Measurements from ENCODE around the gene DCST2.

The DCST2 gene

GRCh38 chr1:155012026-155012546, 21.5 kb downstream of the DCST2 start:
- no peak overlapping the region for H3K4me3 ChIP-seq (ENCODE audit: low read depth, low read length)
- DNase-seq = peak; percentile 86
- no peaks in the 10 kb centered on the region for H3K9me3 ChIP-seq
- H3K36me3 ChIP-seq = peaks cover 17% of the 10 kb centered on the region
- no peak for TF ChIP-seq CTCF (IDR thresholded peaks at IDR 0.05; ENCODE audit: low read depth, low read length)
- H3K4me1 ChIP-seq = peaks cover 29% of the 10 kb centered on the region
- H3K27me3 ChIP-seq = no peaks in the 10 kb centered on the region

- TF ChIP-seq CTCF (IDR thresholded peaks at IDR 0.05; ENCODE audit: low read depth, low read length) = no peak
- no peak for DNase-seq
- H3K4me3 ChIP-seq (ENCODE audit: low read depth, low read length) = no peak overlapping the region
- H3K36me3 ChIP-seq = peaks cover 14% of the 10 kb centered on the region
- H3K27me3 ChIP-seq = no peaks in the 10 kb centered on the region
- H3K4me1 ChIP-seq = peaks cover 24% of the 10 kb centered on the region
- no peaks in the 10 kb centered on the region for H3K9me3 ChIP-seq
These were observed 22.1 kb downstream of the DCST2 start for GRCh38 chr1:155011437-155012025.

- no peaks in the 10 kb centered on the region for H3K27me3 ChIP-seq
- H3K9me3 ChIP-seq = no peaks in the 10 kb centered on the region
- H3K4me3 ChIP-seq (ENCODE audit: low read depth, low read length) = no peak overlapping the region
- TF ChIP-seq CTCF (IDR thresholded peaks at IDR 0.05; ENCODE audit: low read depth, low read length) = no peak
- peaks cover 9% of the 10 kb centered on the region for H3K36me3 ChIP-seq
- no peak for DNase-seq
- H3K4me1 ChIP-seq = peaks cover 23% of the 10 kb centered on the region
These were observed 22.6 kb downstream of the DCST2 start for GRCh38 chr1:155011004-155011416.

- no peaks in the 10 kb centered on the region for H3K27me3 ChIP-seq
- H3K36me3 ChIP-seq = peaks cover 9% of the 10 kb centered on the region; the same call in 1 of the 2 replicates
- H3K4me3 ChIP-seq (ENCODE audit: low read depth, low read length) = no peak overlapping the region
- no peak for TF ChIP-seq CTCF (IDR thresholded peaks at IDR 0.05; ENCODE audit: low read depth, low read length)
- peaks cover 23% of the 10 kb centered on the region for H3K4me1 ChIP-seq
- H3K9me3 ChIP-seq = no peaks in the 10 kb centered on the region
- no peak for DNase-seq
These were observed 23.2 kb downstream of the DCST2 start for GRCh38 chr1:155010211-155010918.

- TF ChIP-seq CTCF (IDR thresholded peaks at IDR 0.05; ENCODE audit: low read depth, low read length) = no peak
- Histone ChIP-seq H3K27me3 (no peaks in the 10 kb centered on the region), H3K9me3 (no peaks in the 10 kb centered on the region), H3K4me3 (ENCODE audit: low read depth, low read length) (no peak overlapping the region), H3K4me1 (peaks cover 24% of the 10 kb centered on the region), H3K36me3 (peaks cover 3% of the 10 kb centered on the region; the same call in 1 of the 2 replicates)
- no peak for DNase-seq
These were observed 23.8 kb downstream of the DCST2 start for GRCh38 chr1:155009742-155010141.

- peaks cover 28% of the 10 kb centered on the region for H3K4me1 ChIP-seq
- TF ChIP-seq CTCF (IDR thresholded peaks at IDR 0.05; ENCODE audit: low read depth, low read length) = no peak
These were observed 24.3 kb downstream of the DCST2 start for GRCh38 chr1:155009221-155009711.

More at GRCh38 chr1:155009221-155009711, 24.3 kb downstream of the DCST2 start:
- no peak for DNase-seq
- Histone ChIP-seq H3K4me3 (ENCODE audit: low read depth, low read length) (no peak overlapping the region), H3K9me3 (no peaks in the 10 kb centered on the region), H3K27me3 (no peaks in the 10 kb centered on the region), H3K36me3 (no peaks in the 10 kb centered on the region)

Data from BE2C (cell line).